GM12892 (cell line): ENCODE measurements around the gene SPATA13.

ENCODE experiments used
- POLR2A ChIP-seq: IDR thresholded peaks from 2 replicates; pipeline ENCODE4 v1.6.1; 2011; ENCODE audit warnings: low read depth, low read length, control low read depth
- TAF1 ChIP-seq: IDR thresholded peaks from 2 replicates; pipeline ENCODE4 v1.6.1; 2011; ENCODE audit warnings: low read depth, mild to moderate bottlenecking, control low read depth, low read length, borderline replicate concordance

DNA sequence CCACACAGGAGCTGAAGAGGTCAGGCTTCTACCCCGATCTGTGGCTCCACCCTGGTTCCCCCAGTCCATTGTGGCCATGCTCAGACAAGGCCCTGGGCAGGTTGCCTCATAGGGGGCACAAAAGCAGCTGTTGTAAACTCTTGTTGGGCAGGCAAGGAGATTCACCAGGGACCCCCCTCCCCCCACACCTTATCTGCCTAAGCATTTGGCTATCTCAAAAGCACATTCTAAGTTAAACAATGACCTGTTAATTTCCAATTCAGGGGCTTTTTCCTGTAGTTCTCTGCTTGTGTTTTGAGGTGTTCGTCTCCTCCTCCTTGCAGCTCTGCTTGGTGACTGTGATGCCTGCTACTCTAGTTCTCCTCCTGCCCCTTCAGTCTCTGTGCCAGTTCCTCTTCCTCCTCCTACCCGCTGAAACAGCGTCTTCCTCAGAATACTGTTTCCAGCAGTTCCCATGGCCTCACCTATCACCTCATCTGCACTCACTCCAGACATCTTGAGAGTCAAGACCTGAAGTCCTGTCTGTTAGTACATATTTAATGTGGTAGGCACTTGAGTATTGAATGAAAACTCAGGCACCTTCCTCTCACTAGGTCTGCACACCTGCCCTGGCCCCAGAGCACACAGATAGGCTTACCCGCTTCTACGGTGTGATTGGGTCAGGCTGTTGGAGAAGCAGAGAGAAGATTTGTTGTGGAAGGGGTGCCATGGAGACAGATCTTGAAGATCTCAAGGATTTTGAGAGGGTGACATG is 31.7 kb downstream of the SPATA13 start:
- TF ChIP-seq POLR2A, result no peak
- TF ChIP-seq TAF1, result no peak
